Measurements from ENCODE around the gene ZIC5. TPM values are rescaled to one million over a fixed set of nuclear protein-coding genes. Genes with fewer than 3 reads are reported as not detected.
A peak's percentile ranks its signal among the peaks of the same experiment; 100 is the strongest.

The ZIC5 gene
- total RNA-seq, 2 donors from 2014 or later: not detected

DNA sequence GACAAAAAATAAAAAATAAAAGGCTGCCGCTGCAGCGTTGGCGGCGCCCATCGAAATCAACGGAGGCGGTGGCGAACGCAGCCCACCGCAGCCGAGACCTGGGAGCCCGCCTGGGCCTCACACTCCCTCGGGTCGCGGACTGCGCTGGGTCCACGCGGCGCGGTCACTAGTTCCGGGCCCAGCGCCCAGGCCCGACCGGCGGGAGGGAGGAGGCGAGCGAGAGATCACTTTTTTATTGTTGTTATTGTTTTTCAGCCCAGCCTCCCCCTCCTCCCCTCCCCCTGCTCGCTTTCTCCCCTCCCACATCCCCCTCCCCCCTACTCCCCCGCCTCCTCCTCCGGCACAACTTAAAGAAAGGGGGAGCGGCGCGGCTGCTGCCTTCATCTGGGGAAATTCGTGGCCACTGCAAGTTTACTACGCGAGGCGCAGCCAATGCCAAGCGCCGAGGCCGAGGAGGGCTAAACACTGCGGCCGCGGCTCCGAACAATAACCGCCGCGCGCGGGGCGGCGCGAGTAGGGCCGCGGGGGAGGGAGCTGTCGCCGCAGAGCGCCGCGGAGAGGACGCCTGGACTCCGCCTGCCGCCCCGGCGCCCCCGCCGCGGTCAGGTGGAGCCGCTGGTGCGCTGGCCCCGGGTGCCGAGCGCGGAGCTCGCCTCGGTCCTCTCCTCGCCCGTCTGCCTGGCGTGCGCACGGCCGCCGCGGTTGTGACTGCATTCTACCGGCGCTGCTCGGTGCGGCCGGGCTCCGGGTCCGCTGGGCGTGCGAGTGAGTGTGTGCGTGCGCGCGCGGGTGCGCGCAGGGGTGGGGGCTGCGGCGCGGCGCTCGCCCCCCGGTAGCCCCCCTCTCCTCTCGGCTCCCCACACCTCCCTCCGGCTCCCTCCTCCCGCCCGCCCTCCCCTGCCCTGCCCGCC, 9.5 kb upstream of the ZIC5 start:
- no peaks in the 10 kb centered on the region for H3K36me3 ChIP-seq
- H3K4me3 ChIP-seq: peak overlapping the region; percentile 79
- no peak overlapping the region for H3K27ac ChIP-seq
- DNase-seq (ENCODE audit: low spot score) (no peak), ATAC-seq (ENCODE audit: insufficient number of reproducible peaks, low FRiP score, low read depth) (no peak)
- H3K27me3 ChIP-seq (replicated peaks; ENCODE audit: insufficient read depth): peaks cover 67% of the 10 kb centered on the region
- H3K9me3 ChIP-seq: no peaks in the 10 kb centered on the region
- no peak for TF ChIP-seq CTCF (IDR thresholded peaks at IDR 0.05)
- H3K4me1 ChIP-seq (ENCODE audit: control insufficient read depth in 1 of 2, low read depth in 2 of 2): peaks cover 17 to 33% of the 10 kb centered on the region in 2 donors

- TF ChIP-seq CTCF (IDR thresholded peaks at IDR 0.05): no peak
- H3K27ac ChIP-seq: no peak overlapping the region
- H3K4me1 ChIP-seq (ENCODE audit: control insufficient read depth in 1 of 2, low read depth in 2 of 2): peaks cover 17 to 33% of the 10 kb centered on the region in 2 donors
- peak overlapping the region; percentile 79 for H3K4me3 ChIP-seq
- ATAC-seq (ENCODE audit: insufficient number of reproducible peaks, low FRiP score, low read depth): peak; percentile 13
- H3K9me3 ChIP-seq: no peaks in the 10 kb centered on the region
- H3K36me3 ChIP-seq: no peaks in the 10 kb centered on the region
- H3K27me3 ChIP-seq (replicated peaks; ENCODE audit: insufficient read depth): peaks cover 70% of the 10 kb centered on the region
- no peak for DNase-seq (ENCODE audit: low spot score)
Observed at GRCh38 chr13:99980201-99980823, 8.7 kb upstream of the ZIC5 start.

- Histone ChIP-seq H3K4me3 (peak overlapping the region; percentile 79), H3K4me1 (ENCODE audit: control insufficient read depth in 1 of 2, low read depth in 2 of 2) (peaks cover 17 to 33% of the 10 kb centered on the region in 2 donors), H3K27me3 (replicated peaks; ENCODE audit: insufficient read depth) (peaks cover 65% of the 10 kb centered on the region), H3K36me3 (no peaks in the 10 kb centered on the region), H3K27ac (no peak overlapping the region), H3K9me3 (no peaks in the 10 kb centered on the region)
- ATAC-seq (ENCODE audit: insufficient number of reproducible peaks, low FRiP score, low read depth): no peak
- DNase-seq (ENCODE audit: low spot score): no peak
- no peak for TF ChIP-seq CTCF (IDR thresholded peaks at IDR 0.05)
Observed at GRCh38 chr13:99979453-99980200, 8.1 kb upstream of the ZIC5 start.

GRCh38 chr13:99978799-99979452, 7.4 kb upstream of the ZIC5 start:
- no peaks in the 10 kb centered on the region for H3K9me3 ChIP-seq
- TF ChIP-seq CTCF (IDR thresholded peaks at IDR 0.05): no peak
- DNase-seq (ENCODE audit: low spot score) (no peak), ATAC-seq (ENCODE audit: insufficient number of reproducible peaks, low FRiP score, low read depth) (no peak)
- H3K27ac ChIP-seq: no peak overlapping the region
- H3K27me3 ChIP-seq (replicated peaks; ENCODE audit: insufficient read depth): peaks cover 61% of the 10 kb centered on the region
- H3K4me3 ChIP-seq: no peak overlapping the region
- peaks cover 17 to 33% of the 10 kb centered on the region in 2 donors for H3K4me1 ChIP-seq (ENCODE audit: control insufficient read depth in 1 of 2, low read depth in 2 of 2)
- no peaks in the 10 kb centered on the region for H3K36me3 ChIP-seq
